Stimulated activated CD4-positive, alpha-beta T cell treated with anti-CD3 and anti-CD28 coated beads, TNF-alpha, amount 100 ng/mL, for 4 hours (primary cell): ENCODE results near the gene ASIC3.
"Not testable (repeated sequence)": the region's sequence is repeated elsewhere in the genome, so short reads cannot be mapped to it uniquely, and the experiment has no call there.

Experiments used
- DNase-seq, 3 experiments: peaks; one replicate each; pipeline ENCODE4 v3.0.0-alpha.2; 2020; ENCODE audit warnings: low read depth in 3 of 3

Gene ASIC3

DNA sequence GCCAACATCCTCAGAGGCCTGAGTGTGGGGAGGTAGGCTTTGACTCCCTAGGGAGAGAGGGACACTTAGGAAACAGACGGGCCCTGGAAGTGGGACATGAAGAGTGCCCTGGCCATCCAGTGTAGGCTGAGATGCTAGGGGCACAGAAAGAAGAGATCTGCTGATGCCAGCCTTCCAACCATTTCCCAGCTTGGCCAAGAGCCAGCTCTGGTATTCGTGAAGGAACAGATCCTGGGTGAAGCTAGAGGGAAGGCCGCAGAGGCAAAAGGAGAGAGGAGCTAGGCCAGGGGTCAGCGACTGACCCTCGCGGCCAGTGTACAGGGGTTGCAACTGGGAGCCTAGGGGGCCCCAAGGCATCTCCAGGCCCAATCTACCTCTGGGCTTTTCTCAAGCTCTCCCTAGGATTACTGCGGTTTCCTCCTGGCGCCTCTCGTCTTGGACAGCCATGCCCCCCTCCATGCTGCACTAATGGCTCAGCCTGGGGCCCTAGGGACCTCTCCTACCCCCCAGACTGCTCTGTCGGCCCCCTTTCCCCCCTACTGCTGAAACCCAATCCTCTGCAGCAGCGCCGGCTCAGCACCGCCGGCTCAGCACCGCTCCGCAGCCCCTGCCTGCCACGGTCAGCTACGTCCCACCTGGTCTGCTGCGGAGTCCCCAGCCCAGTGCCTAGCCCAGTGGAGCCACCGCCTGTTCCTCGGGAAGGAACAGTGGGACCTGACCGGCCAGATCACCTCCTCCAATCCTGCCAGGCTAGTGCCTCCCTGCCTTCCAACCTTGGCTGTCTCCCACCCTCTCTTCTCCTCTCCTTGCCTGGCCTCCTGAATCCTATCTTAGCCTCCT is at the start of gene ASIC3:
ASIC3 (plus strand) TSS at position 556 of the 840 bp plus-strand sequence. CDS start 355 bp downstream, outside the sequence.
- no peak for DNase-seq

DNA sequence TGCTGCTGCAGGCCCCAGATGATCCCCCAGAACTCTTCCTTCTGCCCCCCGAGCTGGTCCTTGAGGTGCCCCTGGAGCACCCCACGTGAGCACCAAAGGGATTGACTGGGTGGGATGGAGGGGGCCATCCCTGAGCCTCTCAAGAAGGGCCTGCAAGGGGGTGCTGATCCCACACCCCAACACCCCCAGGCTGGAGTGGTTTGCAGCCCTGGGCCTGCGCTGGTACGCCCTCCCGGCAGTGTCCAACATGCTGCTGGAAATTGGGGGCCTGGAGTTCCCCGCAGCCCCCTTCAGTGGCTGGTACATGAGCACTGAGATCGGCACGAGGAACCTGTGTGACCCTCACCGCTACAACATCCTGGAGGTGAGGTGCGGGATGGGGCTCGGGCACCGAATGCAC is 49.3 kb upstream of the ASIC3 start:
- DNase-seq = no peak

DNA sequence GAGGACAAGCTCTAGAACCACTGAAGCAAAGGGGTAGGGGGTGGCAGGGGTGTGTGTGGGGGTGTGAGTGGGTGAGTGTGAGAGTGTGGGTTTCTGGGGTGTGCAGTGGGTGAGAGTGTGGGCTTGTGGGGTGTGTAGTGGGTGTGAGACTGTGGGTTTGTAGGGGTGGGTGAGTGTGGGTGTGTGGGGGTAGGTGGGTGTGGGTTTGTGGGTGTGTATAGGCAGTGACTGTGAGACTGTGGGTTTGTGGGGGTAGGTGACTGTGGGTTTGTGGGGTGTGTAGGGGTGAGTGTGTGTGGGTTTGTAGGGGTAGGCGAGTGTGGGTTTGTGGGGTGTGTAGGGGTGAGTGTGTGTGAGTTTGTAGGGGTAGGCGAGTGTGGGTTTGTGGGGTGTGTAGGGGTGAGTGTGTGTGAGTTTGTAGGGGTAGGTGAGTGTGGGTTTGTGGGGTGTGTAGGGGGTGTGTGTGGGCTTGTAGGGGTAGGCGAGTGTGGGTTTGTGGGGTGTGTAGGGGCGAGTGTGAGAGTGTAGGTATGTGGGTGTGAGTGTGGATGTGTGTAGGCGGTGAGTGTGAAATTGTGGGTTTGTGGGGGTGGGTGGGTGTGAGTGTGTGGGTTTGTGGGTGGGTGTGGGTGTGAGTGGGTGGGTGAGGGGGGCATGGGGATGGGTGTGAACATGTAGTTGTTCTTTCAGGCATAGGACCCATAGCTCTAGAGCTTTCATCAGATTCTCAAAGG is 48.7 kb upstream of the ASIC3 start:
- DNase-seq = no peak

DNA sequence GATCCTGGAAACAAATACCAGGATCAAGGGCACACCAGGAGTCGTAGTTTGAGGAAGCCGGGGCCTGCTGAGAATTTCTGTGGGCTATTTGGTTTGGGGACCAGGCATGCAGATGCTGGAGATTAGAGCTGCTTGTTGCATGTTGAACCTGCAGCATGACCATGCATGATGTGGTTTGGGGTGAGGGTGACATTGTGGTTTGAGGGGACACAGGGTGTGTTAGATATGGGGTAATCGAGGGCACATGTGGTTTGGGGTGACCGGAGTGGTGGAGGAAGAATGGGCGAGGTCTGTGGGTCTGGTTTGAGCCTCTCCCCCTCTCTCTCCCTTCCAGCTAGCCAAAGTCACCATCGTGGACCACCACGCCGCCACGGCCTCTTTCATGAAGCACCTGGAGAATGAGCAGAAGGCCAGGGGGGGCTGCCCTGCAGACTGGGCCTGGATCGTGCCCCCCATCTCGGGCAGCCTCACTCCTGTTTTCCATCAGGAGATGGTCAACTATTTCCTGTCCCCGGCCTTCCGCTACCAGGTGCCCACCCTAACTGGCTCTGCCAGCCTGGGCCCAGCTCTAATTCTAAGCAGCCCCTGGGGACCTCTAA is 47.3 kb upstream of the ASIC3 start:
- no peak for DNase-seq

DNA sequence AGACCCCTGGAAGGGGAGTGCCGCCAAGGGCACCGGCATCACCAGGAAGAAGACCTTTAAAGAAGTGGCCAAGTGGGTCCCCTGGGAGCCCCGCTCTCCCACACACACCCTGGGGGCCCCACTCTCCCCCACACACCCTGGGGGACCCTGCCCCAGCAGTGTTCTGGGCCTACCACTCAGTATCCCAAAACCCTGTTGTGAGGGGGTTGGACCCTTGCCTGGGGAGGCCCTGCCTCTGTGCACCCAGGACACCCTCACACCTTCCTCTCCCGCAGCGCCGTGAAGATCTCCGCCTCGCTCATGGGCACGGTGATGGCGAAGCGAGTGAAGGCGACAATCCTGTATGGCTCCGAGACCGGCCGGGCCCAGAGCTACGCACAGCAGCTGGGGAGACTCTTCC is 46.8 kb upstream of the ASIC3 start:
- no peak for DNase-seq

DNA sequence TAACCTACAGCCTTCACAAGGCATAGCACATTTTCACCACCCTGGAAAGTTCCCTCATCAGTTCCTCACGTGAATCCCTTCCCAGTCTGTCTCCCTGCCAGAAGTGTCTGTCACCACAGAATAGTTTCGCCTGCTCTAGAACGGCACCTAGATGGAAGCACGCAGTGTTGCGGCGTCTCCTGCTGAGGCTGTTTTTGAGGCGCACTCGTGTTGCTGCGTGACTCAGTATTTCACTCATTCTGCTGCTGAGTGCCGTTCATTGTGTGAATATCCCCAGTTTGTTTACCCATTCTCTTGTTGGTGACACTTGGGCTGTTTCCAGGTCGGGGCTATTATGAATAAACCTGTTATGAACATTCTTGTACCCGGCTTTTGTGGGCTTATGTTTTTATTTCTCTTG is 44.8 kb upstream of the ASIC3 start:
- no peak for DNase-seq

DNA sequence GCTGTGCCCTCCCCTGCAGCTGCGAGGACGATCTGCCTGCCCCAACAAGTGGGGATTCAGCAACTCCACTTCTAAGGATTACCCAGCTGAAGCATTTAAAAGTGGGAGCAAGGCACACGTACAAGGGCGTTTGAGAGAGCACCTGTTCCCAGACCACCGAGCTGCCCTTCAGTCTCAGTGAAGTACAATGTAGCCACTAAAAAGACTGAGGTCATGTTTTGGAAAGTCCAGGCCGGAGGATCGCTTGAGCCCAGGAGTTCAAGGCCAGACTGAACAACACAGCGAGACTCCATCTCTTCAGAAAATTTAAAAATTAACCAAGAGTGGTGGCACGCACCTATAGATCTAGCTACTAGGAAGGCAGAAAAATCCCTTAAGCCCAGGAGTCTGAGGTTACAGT is 42.8 kb upstream of the ASIC3 start:
- no peak for DNase-seq

DNA sequence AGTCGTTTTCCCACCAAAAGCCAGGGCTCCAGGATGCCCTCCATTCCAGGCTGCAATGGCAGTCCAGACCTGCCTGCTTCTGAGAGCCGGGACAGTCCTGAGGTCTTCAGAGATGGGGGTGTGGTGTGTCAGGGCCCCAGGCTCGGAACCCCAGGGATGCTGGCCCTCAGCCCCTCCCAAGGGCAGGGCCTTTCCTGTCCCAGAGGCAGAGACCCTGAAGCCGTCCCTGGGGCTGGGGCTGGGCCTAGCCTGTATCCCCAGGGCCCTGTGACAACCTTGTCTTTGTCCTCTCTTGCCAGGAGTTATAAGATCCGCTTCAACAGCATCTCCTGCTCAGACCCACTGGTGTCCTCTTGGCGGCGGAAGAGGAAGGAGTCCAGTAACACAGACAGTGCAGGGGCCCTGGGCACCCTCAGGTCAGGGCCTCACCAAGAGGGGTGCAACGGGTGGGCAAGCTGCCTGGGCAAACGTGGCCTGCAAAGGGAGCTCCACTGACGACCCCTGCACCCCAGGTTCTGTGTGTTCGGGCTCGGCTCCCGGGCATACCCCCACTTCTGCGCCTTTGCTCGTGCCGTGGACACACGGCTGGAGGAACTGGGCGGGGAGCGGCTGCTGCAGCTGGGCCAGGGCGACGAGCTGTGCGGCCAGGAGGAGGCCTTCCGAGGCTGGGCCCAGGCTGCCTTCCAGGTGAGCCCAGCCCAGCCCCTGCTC is 41.6 kb upstream of the ASIC3 start:
- DNase-seq = no peak

DNA sequence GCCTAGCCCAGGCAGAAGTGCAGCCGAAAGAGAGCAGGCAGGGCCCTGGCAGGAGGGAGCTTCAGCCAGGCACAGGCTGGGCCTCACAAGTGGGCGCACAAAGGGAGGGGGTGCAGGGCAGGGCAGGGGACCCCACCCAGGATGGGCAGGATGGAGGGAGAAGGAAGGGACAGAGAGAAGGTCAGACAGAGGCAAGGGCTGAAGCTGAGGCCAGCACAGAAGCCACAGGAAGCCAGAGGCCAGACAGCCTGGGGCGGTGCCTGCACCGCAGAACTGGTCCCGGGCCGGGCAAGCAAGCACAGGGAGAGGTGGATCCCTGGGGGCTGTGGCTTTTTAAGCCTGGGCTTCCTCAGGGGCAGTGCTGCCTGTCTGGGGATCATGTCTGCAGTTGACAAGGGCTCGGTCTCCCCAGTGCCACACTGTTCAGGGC is 40.8 kb upstream of the ASIC3 start:
- DNase-seq = no peak

DNA sequence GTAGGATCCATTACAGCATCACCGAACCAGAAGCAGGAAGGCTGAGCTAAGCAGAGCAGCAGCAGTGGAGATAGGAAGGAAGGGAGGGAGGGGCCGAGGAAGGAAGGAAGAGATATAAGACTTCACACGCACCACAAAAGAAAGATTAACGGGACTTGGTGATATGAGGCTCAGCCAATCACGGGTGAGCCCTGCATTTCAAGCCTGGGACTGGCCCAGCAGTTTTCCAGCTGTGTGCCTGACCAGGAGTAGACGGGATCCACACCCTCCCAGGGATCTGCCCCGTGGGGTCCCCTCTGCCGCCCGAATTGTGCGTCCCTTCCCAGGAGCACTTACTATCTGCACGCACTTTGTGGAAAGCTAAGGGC is 40.2 kb upstream of the ASIC3 start:
- no peak for DNase-seq

DNA sequence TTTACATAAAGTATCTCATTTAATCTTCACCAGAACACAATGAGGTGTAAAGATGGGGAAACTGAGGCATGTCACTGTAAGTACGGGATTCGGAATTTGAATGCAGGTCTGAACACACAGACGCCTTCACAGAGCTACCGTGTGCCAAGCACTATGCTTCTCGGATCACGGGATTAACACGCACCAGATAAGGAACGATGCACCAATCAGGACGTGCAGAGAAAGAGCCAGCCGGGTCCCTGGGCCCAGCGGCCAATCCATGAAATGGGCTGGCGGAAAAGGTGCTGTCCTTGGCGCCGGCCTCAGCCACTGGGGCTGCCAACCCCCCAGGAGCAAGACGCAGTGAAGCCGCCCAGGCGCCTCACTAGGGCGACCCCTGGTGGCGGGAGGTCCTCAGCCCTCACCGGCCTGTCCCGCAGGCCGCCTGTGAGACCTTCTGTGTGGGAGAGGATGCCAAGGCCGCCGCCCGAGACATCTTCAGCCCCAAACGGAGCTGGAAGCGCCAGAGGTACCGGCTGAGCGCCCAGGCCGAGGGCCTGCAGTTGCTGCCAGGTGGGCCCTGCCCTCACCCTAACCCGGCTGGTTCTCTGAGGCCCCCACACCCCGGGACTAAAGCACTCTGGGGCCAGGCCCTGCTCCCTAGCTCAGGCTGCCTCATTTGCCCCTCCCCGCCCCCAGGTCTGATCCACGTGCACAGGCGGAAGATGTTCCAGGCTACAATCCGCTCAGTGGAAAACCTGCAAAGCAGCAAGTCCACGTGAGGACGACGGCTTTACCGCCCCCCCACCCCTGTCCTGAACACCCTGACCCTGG is 39.6 kb upstream of the ASIC3 start:
- DNase-seq = peak; percentile 54 to 77 (median 57)

DNA sequence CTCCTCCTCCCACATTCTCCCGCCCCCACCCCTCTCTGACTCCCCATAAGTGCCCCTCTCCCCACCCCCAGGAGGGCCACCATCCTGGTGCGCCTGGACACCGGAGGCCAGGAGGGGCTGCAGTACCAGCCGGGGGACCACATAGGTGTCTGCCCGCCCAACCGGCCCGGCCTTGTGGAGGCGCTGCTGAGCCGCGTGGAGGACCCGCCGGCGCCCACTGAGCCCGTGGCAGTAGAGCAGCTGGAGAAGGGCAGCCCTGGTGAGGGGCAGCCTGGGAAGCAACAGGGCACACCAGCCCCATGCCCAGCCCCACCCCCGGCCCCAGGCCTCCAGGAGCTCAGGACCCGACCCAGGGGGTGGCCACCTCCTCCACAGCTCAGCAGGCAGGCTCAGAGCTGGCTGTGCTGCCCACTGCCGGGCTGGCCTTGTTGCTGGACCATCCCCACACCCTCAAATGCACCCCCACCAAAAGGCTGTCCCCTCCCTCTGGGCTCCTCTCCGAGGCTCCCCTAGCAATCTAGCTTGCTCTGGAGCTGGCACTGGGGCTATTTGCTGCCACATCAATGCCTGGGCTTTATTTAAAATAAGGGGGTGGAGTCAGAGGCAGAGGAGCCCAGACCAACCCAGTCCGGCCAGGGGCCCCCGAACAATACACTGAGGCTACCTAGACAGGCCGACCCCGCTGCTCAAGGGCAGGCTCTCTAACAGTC is 38.8 kb upstream of the ASIC3 start:
- DNase-seq = no peak

DNA sequence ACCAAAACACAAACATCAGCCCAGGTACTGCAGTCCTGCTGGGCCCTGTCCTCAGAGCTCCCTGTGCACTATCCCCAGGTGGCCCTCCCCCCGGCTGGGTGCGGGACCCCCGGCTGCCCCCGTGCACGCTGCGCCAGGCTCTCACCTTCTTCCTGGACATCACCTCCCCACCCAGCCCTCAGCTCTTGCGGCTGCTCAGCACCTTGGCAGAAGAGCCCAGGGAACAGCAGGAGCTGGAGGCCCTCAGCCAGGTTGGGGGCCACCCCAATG is 38.4 kb upstream of the ASIC3 start:
- DNase-seq = no peak

DNA sequence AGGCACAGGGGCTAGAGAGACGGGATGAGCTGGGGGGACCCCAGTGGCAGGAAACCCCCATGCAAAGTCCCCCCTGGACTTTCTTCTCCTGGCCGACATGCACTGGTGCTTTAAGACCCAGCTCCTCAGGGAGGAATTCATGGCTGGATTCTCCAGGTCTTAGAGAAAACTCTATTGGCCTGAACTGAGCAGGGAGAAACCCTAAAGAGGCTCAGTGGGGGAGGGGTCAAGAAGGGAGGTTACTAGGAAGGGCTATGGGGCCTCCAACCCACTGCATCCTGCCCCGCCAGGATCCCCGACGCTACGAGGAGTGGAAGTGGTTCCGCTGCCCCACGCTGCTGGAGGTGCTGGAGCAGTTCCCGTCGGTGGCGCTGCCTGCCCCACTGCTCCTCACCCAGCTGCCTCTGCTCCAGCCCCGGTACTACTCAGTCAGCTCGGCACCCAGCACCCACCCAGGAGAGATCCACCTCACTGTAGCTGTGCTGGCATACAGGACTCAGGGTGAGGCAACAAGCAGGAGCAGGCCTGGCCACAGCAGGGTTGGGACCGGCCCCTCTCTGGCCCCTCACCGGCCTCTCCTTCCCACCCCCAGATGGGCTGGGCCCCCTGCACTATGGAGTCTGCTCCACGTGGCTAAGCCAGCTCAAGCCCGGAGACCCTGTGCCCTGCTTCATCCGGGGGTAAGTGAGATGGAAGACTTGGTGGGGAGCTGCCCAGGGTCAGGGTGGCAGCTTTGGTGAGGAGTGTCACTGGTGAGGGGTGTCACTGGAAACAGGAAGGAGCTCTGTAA is 37.8 kb upstream of the ASIC3 start:
- DNase-seq = no peak

DNA sequence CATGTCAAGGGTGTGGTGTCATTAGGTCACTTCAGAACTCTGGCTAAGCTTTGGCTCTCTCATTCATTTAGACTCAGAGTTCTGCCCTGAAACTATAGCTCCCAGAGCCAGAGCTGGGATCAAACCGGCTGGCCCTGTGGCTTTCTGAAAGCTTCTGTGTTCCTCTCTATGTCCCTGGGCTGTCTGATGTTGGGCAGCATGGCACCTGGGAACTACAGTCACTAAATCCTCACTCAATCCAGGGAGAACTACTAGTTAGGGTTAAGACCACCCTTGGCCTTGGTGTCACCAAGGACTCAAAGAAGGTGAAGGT is 37.3 kb upstream of the ASIC3 start:
- no peak for DNase-seq

DNA sequence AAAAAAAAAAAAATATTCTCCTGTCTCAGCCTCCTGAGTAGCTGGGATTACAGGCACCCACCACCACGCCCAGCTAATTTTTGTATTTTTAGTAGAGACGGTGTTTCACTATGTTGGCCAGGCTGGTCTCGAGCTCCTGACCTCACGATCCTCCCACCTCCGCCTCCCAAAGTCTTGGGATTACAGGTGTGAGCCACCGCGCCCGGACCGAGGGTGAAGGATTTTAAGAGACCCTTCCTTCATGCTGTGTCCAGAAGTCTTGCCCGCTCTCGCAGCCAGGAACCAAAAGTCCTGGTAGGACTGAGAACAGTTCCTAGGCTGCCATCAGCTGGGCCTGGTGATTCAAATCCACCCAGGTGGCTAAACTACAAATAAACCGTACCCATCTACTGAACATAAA is 36.7 kb upstream of the ASIC3 start:
- DNase-seq = not testable (repeated sequence)

DNA sequence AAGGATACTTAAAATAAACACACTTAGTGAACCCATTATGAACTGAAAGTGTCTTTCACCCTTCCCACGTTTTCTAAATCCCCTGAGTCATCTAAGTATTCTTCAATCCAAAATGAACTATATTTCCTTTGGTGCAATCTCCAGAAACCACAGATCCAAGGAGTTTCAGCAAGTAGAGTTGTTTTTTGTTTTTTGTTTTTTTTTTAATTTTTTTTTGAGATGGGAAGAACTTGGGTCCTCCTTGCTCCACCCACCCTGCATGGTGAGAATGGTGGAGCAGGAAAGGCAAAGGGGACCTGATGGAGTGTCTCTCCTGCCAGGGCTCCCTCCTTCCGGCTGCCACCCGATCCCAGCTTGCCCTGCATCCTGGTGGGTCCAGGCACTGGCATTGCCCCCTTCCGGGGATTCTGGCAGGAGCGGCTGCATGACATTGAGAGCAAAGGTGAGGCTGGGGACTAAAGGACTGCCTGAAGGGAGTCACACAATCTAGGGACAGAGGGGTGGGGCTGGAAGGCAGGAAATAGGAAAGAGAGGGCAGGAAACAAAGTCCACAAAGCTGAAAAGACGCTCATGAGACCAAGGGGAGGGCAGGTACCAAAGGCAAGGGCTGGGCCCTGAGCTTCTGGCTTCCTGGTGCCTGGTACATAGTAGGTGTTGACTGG is 36.2 kb upstream of the ASIC3 start:
- DNase-seq = no peak

DNA sequence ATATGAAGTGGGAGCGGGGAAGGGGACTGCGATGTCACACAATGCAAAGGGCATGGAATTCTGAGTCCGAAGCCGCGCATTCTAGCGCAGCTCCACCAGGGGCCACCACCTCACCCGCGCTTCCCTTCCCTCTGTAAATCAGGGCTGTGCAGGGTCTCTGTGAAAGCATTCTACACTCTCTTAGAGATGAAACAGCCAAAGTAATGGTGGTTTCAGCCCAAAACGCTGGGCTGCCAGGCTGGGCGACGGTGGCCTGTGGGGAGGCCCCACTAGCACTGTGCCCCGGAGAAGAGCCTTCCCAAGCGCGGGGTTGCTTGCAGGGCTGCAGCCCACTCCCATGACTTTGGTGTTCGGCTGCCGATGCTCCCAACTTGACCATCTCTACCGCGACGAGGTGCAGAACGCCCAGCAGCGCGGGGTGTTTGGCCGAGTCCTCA is 35.4 kb upstream of the ASIC3 start:
- no peak for DNase-seq

DNA sequence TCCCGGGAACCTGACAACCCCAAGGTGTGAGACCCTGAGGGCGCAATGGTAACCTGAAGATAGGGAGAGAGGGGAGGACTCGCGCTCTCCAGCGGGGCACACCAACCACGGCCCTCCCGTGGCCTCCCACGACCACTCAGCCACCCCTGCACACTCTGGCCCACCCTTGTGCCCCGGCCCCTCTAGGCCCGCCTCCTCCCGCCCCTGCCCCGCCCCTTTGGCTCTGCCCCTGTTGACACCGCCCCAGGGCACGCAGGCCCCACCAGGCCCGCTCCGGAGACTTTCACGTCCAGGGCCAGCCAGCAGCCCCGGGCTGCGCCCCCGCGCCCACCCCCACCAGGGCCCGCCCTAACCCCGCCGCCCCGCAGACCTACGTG is 35.0 kb upstream of the ASIC3 start:
- DNase-seq = no peak
